GM18505 (cell line): Measurements from ENCODE around the gene PLEKHD1.

Experiments used
- ATAC-seq: cut with Tn5 transposase; IDR thresholded peaks from one replicate; pipeline ENCODE4 v1.9.1; 2021; ENCODE audit not compliant: unreplicated experiment
- POLR2A ChIP-seq: IDR thresholded peaks from 4 replicates; pipeline ENCODE4 v1.6.1; 2011; ENCODE audit warnings: borderline replicate concordance; ENCODE audit not compliant: insufficient read depth, insufficient read length; ENCODE audit errors: extremely low read depth

Gene PLEKHD1

GRCh38 chr14:69519204-69520100 lies 34.9 kb downstream of the PLEKHD1 start:
- ATAC-seq: no peak
- no peak for TF ChIP-seq POLR2A

GRCh38 chr14:69522026-69522425 lies 37.5 kb downstream of the PLEKHD1 start:
- TF ChIP-seq POLR2A: no peak
- no peak for ATAC-seq

- no peak for TF ChIP-seq POLR2A
- no peak for ATAC-seq
Measured at GRCh38 chr14:69525896-69526295, 41.4 kb downstream of the PLEKHD1 start.

GRCh38 chr14:69527635-69528034 lies 43.1 kb downstream of the PLEKHD1 start:
- TF ChIP-seq POLR2A: no peak
- ATAC-seq: no peak

- TF ChIP-seq POLR2A: no peak
- no peak for ATAC-seq
Measured at GRCh38 chr14:69528143-69528542, 43.6 kb downstream of the PLEKHD1 start.

- TF ChIP-seq POLR2A: no peak
Measured at GRCh38 chr14:69528930-69529329, 44.4 kb downstream of the PLEKHD1 start.

GRCh38 chr14:69529563-69529962 lies 45.0 kb downstream of the PLEKHD1 start:
- TF ChIP-seq POLR2A: no peak
- no peak for ATAC-seq

More at GRCh38 chr14:69528930-69529329, 44.4 kb downstream of the PLEKHD1 start:
- no peak for ATAC-seq

GRCh38 chr14:69530095-69530494 lies 45.6 kb downstream of the PLEKHD1 start:
- ATAC-seq: no peak
- no peak for TF ChIP-seq POLR2A

GRCh38 chr14:69531135-69531534 lies 46.6 kb downstream of the PLEKHD1 start:
- no peak for ATAC-seq
- no peak for TF ChIP-seq POLR2A

- no peak for TF ChIP-seq POLR2A
- ATAC-seq: no peak
Measured at GRCh38 chr14:69532561-69533340, 48.2 kb downstream of the PLEKHD1 start.

GRCh38 chr14:69535230-69535848 lies 50.8 kb downstream of the PLEKHD1 start:
- ATAC-seq: no peak
- TF ChIP-seq POLR2A: no peak

GRCh38 chr14:69536971-69537370 lies 52.4 kb downstream of the PLEKHD1 start:
- ATAC-seq: no peak
- TF ChIP-seq POLR2A: no peak

GRCh38 chr14:69537900-69538299 lies 53.4 kb downstream of the PLEKHD1 start:
- TF ChIP-seq POLR2A: no peak
- ATAC-seq: no peak
